GM18526 (cell line): Measurements from ENCODE around the gene SORCS3.

Experiments used
- POLR2A ChIP-seq: IDR thresholded peaks from 3 replicates; pipeline ENCODE4 v1.6.1; 2011; ENCODE audit not compliant: insufficient read length; ENCODE audit errors: extremely low read depth

The SORCS3 gene

DNA sequence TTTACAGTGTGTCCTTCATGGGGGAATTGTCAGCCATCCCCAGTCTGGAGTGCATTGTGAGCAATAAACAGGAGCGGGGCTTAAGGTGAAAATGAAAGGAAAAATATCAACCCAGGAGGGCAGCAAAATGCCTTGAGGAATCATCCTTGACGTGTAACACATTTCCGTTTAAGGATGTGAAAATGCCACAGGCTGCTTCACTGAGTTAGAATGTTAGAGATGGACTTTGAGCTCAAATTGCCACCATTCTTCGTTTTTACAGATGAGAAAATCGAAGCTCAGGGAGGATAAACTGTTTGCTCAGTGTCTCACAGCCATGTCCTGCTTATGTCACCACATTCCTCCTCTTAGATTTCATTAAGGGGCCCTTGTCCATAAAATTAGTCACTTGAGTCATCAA lies 23.1 kb downstream of the SORCS3 start:
- TF ChIP-seq POLR2A = no peak

DNA sequence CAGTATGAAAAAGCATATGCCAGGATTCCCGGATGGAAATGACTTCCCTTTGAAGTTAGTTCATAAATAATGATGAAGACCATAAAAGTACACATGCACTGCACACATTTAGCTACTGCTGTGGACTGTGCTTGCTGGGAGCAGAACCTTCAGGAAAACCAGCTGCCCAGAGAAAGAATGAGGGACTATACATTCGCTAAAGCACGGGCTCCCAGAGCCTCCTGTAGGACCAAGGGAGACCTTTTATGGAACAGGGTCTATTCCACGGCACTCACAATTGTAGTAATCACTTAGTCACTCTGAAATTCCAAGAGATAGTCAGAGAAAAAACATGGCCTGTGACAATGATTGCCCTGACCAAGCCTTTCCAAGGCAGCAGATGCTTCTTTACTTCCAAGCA lies 24.1 kb downstream of the SORCS3 start:
- no peak for TF ChIP-seq POLR2A

DNA sequence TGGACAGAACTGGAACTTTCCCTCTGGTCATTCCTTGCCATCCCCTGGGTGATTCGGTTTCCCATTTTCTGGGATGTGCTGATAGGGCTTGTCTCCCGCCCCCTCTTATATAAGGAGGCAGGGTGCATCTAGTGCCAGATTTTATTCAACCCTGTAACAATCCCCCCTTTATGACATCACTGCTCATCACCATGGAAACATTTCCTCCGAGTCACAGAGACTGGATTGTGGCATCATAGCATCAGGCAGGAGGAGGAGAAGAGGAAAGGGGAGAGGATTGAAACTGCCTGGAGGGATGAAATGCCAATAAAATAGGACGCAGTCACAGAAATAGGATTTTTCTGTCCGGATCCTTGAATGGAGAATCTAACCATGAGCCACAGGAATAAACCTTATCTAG lies 25.0 kb downstream of the SORCS3 start:
- TF ChIP-seq POLR2A = no peak

DNA sequence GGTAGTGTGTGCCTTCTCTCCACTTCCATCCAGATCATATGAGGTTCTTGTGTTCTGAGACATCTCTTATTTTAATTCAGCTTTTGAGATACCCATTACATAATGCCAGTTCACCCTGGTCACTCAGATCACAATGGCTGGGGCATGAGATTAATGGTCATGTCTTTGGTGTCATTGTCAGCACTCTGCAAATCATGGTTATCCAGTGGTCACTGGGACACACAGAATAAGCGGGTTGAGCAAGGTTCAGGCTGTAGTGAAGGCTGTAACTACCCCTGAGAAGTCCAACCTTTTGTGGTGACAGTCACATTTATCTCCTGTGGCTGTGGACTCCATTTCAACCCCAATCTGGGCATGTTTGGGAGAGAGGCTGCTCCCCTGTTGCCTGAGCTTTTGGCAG lies 35.8 kb downstream of the SORCS3 start:
- no peak for TF ChIP-seq POLR2A

DNA sequence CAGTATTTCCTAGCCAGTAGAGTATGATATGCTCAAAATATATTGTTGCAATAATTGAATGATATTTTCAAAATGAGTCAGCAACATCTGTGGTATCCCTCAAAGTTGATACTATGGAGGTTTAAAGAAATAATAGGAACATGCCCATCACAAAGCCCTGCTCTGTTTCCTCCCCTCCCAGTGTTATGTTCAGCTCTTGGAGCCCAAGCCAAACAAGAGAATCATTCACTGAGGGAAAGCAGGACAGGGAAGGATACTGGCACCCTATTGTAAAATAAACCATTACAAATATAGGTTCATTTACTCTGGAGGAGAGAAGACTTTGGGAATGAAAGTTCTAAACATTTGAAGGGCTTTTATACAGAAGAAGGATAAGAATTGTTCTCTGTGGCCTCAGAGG lies 37.6 kb downstream of the SORCS3 start:
- TF ChIP-seq POLR2A = no peak

DNA sequence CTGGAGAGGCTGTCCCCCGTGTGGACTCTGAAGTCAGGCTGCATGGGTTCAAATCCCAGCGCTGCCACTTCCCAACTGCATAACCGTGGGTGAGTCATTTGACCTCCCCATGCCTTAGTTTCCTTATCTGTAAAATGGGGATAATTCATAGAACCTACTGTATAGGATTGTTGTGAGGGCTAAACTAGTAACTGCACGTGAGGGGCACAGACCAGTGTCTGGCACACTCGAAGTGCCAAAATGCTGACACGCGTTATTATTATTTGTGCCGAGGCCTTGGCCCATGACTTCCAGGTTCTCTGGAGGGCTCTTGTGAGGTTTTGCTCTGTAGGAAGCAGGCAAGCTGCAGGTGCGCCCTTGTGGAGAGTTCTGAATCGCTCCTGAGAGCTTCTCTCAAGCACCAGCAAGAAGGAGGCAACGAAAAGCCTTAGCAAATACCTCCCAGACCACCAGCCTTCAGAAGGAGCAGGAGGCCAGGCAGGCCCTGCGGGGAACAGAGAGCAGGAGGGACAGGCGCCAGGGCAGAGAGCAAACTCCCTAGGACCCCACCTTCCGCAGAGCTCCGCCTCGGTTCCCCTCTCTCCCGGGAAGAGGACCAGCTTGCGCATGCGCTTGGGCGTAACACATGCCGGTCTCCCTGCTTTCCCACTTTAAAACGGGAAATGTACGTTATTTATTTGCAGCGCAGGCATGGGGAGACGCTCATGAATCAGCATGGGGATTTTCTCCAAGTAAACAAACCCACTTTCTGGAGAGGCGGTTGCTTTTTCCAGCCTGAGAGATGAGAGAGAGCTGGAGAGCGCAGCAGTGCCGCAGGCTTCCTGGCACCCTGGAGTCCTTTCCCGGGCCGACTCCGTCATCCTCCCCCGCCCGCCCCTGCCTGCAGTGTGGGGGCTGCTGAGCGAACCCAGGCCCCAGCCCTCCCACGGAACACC lies 39.6 kb downstream of the SORCS3 start:
- no peak for TF ChIP-seq POLR2A

DNA sequence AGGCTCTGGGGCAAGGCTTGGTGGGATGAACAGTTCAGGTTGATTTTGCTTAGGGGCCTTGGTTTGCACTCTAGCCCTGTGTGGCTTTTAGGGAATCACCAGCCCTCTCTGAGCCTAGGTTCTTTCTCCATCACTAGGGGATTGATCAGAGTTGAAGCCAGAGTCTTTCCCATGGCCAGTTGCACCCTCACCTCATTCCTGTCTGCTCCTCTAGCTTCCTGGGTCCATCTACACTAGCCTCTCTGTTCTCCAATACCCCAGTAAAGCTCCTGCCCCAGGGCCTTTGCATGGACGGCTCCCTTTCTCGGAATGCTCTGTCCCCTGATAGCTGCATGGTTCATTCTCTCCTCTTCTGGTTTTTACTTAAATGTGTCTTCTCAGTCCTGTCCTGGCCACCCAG lies 40.4 kb downstream of the SORCS3 start:
- TF ChIP-seq POLR2A = no peak

DNA sequence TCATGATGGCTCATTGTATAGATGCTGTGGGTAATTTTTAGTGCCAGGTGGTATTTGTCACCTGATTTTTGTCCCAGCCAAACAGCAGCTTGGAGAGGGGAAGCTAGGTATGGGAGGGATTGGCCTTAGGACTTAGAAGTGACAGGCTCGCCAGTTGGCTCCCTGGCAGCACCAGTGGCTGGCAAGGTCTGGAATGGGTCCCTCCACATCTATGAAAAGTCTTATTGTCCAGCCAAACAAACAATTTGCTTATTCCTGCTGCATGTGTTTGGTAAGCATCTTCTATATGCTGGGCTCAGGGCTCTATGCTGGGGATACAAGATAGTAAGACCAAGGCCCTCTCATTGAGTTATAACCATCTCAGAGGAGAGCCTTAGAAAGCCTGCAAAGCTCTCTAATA lies 42.5 kb downstream of the SORCS3 start:
- TF ChIP-seq POLR2A = no peak

DNA sequence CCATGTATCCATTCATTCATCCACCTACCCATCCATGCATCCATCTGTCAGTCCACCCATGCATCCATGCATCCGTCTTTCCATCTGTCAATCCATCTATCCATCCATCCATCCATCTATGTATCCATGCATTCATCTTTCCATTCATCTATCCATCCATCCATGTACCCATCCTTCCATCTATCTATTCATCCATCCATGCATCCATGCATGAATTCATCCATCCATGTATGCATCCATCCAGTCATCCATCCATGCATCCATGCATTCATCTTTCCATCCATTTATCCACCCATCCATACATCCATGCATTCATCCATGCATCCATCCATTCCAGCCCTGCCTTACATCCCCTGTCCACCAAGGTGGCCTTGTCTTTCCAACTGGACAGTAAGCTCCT lies 45.7 kb downstream of the SORCS3 start:
- TF ChIP-seq POLR2A = no peak

DNA sequence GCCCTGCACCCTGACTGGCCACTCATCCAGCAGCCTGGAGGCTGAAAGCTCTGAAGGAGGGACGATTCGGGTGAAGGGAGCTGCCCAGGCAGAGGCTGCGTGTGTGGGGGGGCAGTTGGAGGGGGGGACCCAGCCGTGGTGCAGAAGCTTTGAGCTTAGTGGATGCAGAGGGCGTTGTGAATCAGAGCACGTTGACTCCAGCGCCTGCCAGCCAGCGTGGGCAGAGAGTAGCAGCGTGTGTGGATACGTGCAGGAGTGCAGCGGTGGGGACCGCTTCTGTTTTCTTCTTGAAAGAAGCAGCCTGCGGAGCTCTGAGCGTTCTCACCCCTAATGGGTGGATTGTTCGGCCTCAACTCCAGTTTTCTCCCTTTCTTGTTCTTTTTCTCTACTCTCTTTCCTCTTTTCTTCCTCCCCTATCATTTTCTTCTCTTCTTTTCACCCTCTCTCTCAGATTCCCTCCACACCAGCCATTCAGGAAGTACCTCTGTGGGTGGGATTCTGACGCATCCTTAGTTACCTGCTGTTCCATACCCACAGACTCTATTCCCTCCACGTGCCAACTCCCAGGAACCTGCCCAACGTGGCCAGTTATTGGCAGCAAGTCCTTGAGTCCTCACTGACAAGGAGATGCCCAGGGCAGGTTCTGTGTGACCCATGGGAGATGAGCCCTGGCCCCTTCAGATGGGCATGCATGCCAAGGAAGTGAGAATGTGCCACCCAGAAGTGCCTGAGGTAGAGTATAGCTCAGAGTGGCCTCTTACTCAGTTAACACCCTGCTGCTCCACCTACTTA lies 47.4 kb downstream of the SORCS3 start:
- no peak for TF ChIP-seq POLR2A

DNA sequence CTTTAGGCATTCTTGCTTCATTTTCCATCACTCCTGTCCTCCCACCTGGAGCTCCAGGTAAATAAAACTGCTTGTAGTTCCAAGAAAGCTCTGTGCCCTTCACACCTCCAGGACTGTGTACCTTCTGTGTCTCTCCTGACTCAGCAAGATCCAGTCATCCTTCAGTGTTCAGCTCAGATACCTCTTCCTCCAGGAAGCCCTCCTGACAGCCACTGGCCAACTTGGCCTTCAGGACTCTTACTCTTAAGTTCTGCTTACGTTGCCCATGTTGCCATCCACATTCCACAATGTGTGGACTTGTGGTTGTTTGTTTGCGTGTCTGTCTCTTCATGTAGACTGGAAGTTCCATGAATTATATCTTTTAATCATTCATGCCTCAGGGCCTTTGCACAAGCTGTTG lies 48.0 kb downstream of the SORCS3 start:
- TF ChIP-seq POLR2A = no peak

DNA sequence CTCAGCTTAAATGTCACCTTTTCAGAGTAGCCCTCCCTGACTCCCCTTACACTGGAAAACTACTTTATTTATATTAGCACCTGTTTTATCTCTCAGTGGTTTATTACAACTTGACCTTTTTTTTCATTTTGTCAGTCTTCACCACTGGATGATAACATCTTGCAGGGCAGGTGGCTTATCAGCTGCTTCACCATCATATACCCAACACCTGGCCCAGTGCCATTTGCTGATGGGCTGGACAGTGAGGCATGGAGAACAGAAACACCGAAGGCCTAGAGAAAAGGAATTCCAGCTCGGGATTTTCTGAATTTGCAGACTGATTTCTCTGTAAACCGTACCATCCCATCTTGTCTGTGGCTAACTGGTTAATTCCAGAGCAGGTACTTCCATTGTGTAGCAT lies 48.5 kb downstream of the SORCS3 start:
- TF ChIP-seq POLR2A = no peak

DNA sequence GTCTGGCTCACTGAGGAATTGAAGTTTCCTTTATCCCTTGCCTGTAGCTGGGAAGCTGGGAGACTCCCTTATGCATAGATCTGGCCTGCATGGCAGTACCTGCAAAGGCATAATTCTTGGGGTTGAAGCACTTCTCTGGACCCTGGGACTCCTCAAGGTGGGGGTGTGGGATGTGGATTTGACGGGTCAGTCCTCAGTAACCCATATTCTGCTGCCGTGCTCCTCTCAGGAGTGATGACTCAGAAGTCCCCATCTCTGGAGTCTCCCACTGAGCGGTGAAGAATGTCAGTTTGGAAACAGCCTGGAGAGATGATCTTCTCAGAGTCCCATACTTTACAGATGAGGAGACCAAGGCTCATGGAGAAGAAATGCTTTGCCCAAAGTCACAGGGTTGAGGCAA lies 49.0 kb downstream of the SORCS3 start:
- no peak for TF ChIP-seq POLR2A

DNA sequence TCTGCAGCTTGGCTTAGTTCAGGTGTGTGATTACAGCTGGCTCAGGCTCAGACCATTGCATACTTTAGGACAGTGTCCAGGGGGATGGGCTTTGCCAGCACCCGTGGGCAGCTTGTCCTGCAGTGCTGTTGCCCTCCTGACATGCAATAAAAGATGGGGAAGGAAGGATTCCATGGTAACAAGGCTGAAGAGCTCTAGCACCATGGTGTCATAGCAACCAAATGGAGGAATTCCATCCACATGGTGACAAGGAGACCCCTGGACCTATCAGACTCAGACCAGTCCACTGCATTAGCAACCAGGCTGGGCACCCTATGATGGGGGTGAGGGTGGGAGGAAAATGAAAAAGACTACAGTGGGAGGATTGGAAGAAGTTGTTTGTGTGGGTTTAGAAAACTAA lies 49.9 kb downstream of the SORCS3 start:
- TF ChIP-seq POLR2A = no peak

DNA sequence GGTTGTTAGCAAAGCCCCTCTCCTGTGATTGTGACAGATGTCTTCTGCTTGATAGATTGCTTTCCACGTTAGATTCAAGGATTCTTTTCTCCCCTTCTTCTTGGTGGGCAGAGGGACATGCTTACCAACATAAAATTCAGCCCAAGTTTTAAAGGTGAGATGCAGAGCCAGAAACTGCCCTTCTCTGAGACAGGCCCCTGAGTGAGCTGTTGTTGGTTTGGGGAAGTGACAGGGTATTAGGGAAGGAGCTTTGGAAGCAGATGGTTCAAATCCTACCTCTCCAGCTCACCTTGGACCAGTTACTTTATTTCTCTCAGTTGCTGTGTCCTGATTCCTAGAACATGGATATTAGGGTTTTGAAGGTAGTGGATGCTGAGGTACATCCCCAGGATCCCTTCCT lies 53.0 kb downstream of the SORCS3 start:
- TF ChIP-seq POLR2A = no peak

DNA sequence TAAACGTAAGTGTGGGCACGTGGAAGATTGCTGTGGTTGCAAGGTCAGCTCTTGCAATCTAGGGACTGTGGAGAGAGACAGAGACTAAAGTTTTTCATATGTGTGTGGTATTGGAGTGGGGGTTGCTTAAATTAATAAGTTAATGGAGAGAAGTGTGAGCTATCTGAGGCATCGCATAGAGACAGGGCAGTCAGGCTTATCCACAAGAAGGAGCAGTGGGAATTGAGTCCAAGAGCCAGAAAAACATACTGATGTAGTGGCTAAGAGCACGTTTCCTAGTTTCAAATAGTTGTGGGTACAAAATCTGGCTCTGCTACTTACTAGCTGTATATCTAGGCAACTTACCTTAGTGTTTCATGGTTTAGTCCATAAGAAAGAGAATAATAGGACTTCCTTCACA lies 65.8 kb downstream of the SORCS3 start:
- no peak for TF ChIP-seq POLR2A
